Measurements from ENCODE around the gene CLASP1. TPM values are rescaled to one million over a fixed set of nuclear protein-coding genes. Genes with fewer than 3 reads are reported as not detected.

Gene CLASP1
- total RNA-seq, 1 experiment from 2014 or later = 46.1 TPM

DNA sequence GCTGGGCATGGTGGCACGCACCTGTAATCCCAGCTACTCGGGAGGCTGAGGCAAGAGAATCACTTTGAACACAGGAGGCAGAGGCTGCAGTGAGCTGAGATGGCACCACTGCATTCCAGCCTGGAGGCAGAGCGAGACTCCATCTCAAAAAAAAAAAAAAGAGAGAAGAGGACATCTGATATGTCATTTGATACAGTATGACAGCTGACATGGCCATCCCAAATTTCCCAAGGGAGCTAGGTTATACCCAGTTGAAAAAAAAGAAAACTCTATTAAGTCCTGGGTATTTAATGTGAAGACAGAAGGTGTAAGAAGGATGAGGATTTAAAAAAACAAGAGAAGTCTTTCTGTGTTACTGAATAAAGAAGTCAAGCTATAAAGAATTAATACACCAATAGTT is 23.3 kb downstream of the CLASP1 start:
- DNase-seq = no peak
- CTCF ChIA-PET = no interaction called here
- Histone ChIP-seq H3K9me3 (no peaks in the 10 kb centered on the region), H3K4me3 (ENCODE audit: low read depth, low read length) (no peak overlapping the region), H3K27me3 (replicated peaks; ENCODE audit: control insufficient read depth, insufficient read depth, low read length) (no peaks in the 10 kb centered on the region), H3K4me1 (no peaks in the 10 kb centered on the region), H3K36me3 (ENCODE audit: control insufficient read depth, insufficient read depth, low read length) (no peaks in the 10 kb centered on the region)
- BruUV-seq (replicated peaks) = no TSS peak
- Mint-ChIP-seq H3K4me1 (ENCODE audit: low read depth, unreplicated experiment) (no peaks in the 10 kb centered on the region), H3K36me3 (ENCODE audit: insufficient read depth, unreplicated experiment) (peaks cover 10% of the 10 kb centered on the region), H3K9me3 (ENCODE audit: unreplicated experiment) (no peaks in the 10 kb centered on the region), H3K27ac (ENCODE audit: unreplicated experiment) (no peak overlapping the region), H3K27me3 (ENCODE audit: insufficient read depth, unreplicated experiment) (no peaks in the 10 kb centered on the region), H3K4me3 (ENCODE audit: unreplicated experiment) (no peak overlapping the region)
- TF ChIP-seq, protein P1, sequence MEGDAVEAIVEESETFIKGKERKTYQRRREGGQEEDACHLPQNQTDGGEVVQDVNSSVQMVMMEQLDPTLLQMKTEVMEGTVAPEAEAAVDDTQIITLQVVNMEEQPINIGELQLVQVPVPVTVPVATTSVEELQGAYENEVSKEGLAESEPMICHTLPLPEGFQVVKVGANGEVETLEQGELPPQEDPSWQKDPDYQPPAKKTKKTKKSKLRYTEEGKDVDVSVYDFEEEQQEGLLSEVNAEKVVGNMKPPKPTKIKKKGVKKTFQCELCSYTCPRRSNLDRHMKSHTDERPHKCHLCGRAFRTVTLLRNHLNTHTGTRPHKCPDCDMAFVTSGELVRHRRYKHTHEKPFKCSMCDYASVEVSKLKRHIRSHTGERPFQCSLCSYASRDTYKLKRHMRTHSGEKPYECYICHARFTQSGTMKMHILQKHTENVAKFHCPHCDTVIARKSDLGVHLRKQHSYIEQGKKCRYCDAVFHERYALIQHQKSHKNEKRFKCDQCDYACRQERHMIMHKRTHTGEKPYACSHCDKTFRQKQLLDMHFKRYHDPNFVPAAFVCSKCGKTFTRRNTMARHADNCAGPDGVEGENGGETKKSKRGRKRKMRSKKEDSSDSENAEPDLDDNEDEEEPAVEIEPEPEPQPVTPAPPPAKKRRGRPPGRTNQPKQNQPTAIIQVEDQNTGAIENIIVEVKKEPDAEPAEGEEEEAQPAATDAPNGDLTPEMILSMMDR (IDR thresholded peaks at IDR 0.05; ENCODE audit: insufficient read depth in 1 of 2, low read depth in 1 of 2, low read length in 1 of 2, severe bottlenecking in 1 of 2, unreplicated experiment in 1 of 2) = no peak
- POLR2A ChIA-PET = no interaction called here
- intact Hi-C loops (cut with micrococcal nuclease; ENCODE audit: unreplicated experiment) = no loop called here

DNA sequence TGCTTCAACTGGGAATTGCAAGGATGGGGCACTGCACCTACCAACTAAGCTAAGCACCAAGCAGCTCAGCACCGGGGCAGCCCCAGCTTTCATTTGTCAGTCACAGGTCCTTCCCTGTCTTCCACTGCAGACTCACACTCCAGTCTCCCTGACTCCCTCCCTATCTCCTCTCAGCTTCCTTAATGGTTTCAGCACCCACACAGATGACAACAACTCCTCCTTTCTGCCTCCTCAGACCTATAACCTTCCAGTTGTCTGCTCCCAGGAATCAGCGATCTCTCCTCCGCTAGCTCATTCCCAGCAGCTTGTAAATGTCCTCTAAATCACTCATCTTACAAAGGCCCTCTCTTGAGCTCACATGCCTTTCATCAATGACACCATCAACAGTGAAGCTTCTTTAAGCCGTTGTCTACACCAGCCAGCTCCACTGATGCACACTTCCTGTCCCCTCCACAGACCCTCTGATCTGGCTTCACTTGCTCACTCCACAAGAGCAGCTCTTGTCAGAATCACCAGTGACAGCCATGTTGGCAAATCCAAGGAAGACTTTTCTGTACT is 32.1 kb downstream of the CLASP1 start:
- no peak overlapping the region for H3K27ac Mint-ChIP-seq (ENCODE audit: unreplicated experiment)
- Histone ChIP-seq H3K9me3 (no peaks in the 10 kb centered on the region), H3K36me3 (ENCODE audit: control insufficient read depth, insufficient read depth, low read length) (no peaks in the 10 kb centered on the region), H3K4me1 (peaks cover 7% of the 10 kb centered on the region), H3K27me3 (replicated peaks; ENCODE audit: control insufficient read depth, insufficient read depth, low read length) (no peaks in the 10 kb centered on the region), H3K4me3 (ENCODE audit: low read depth, low read length) (no peak overlapping the region)
- TF ChIP-seq, protein P1 (IDR thresholded peaks at IDR 0.05; ENCODE audit: insufficient read depth in 1 of 2, low read depth in 1 of 2, low read length in 1 of 2, severe bottlenecking in 1 of 2, unreplicated experiment in 1 of 2) = no peak
- BruUV-seq (replicated peaks) = no TSS peak
- no peak for DNase-seq
- no peaks in the 10 kb centered on the region for H3K4me1 Mint-ChIP-seq (ENCODE audit: low read depth, unreplicated experiment)
- H3K9me3 Mint-ChIP-seq (ENCODE audit: unreplicated experiment) = no peaks in the 10 kb centered on the region
- H3K36me3 Mint-ChIP-seq (ENCODE audit: insufficient read depth, unreplicated experiment) = peaks cover 6% of the 10 kb centered on the region
- ChIA-PET POLR2A (no interaction called here), CTCF (no interaction called here)
- no peak overlapping the region for H3K4me3 Mint-ChIP-seq (ENCODE audit: unreplicated experiment)
- H3K27me3 Mint-ChIP-seq (ENCODE audit: insufficient read depth, unreplicated experiment) = no peaks in the 10 kb centered on the region
- intact Hi-C loops (cut with micrococcal nuclease; ENCODE audit: unreplicated experiment) = no loop called here

DNA sequence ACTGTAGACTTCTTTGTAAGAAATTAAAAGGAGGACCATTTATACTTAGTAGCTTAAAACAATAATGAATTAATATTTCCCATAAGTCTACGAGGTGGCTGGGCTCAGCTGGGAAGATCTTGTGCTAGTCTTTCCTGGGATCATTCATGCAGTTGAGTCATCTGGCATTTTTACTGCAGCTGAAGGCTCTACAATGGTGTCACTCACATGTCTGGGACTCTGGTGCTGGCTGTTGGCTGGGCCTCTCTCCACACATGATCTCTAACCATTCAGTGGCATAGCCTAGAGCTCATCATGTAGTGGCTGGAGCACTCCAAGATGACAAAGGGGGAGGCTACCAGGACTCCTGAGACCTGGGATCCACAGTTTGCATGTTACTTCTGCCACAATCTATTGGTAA is 35.5 kb downstream of the CLASP1 start:
- intact Hi-C loops (cut with micrococcal nuclease; ENCODE audit: unreplicated experiment) = no loop called here
- no TSS peak for BruUV-seq (replicated peaks)

More for the DNA sequence above, 35.5 kb downstream of the CLASP1 start:
- Histone ChIP-seq H3K4me3 (ENCODE audit: low read depth, low read length) (no peak overlapping the region), H3K4me1 (peaks cover 7% of the 10 kb centered on the region), H3K9me3 (no peaks in the 10 kb centered on the region), H3K27me3 (replicated peaks; ENCODE audit: control insufficient read depth, insufficient read depth, low read length) (no peaks in the 10 kb centered on the region), H3K36me3 (ENCODE audit: control insufficient read depth, insufficient read depth, low read length) (no peaks in the 10 kb centered on the region)
- H3K36me3 Mint-ChIP-seq (ENCODE audit: insufficient read depth, unreplicated experiment) = peaks cover 6% of the 10 kb centered on the region
- no peak for DNase-seq
- POLR2A ChIA-PET = no interaction called here
- CTCF ChIA-PET = no interaction called here
- TF ChIP-seq, protein P1 (IDR thresholded peaks at IDR 0.05; ENCODE audit: insufficient read depth in 1 of 2, low read depth in 1 of 2, low read length in 1 of 2, severe bottlenecking in 1 of 2, unreplicated experiment in 1 of 2) = no peak
- no peak overlapping the region for H3K4me3 Mint-ChIP-seq (ENCODE audit: unreplicated experiment)
- no peak overlapping the region for H3K27ac Mint-ChIP-seq (ENCODE audit: unreplicated experiment)
- no peaks in the 10 kb centered on the region for H3K27me3 Mint-ChIP-seq (ENCODE audit: insufficient read depth, unreplicated experiment)
- no peaks in the 10 kb centered on the region for H3K4me1 Mint-ChIP-seq (ENCODE audit: low read depth, unreplicated experiment)
- no peaks in the 10 kb centered on the region for H3K9me3 Mint-ChIP-seq (ENCODE audit: unreplicated experiment)
